HG03442 (cell line): ENCODE data around the gene PSAPL1.

ENCODE experiments used
- ATAC-seq: cut with Tn5 transposase; IDR thresholded peaks from one replicate; pipeline ENCODE4 v1.9.1; 2021; ENCODE audit warnings: mild to moderate bottlenecking, moderate library complexity; ENCODE audit not compliant: unreplicated experiment

The PSAPL1 gene

GRCh38 chr4:7421356-7422150 is 13.2 kb downstream of the PSAPL1 start:
- no peak for ATAC-seq

GRCh38 chr4:7420661-7421040 is 14.1 kb downstream of the PSAPL1 start:
- ATAC-seq, result no peak

GRCh38 chr4:7419961-7420660 is 14.6 kb downstream of the PSAPL1 start:
- ATAC-seq, result no peak

- ATAC-seq, result no peak
These were observed 16.4 kb downstream of the PSAPL1 start for GRCh38 chr4:7418131-7418943.

GRCh38 chr4:7417639-7418038 is 17.1 kb downstream of the PSAPL1 start:
- no peak for ATAC-seq

GRCh38 chr4:7416745-7417432 is 17.8 kb downstream of the PSAPL1 start:
- no peak for ATAC-seq

GRCh38 chr4:7415927-7416686 is 18.6 kb downstream of the PSAPL1 start:
- ATAC-seq, result no peak

GRCh38 chr4:7414736-7415510 is 19.8 kb downstream of the PSAPL1 start:
- ATAC-seq, result no peak

GRCh38 chr4:7414046-7414445 is 20.7 kb downstream of the PSAPL1 start:
- no peak for ATAC-seq

- ATAC-seq, result no peak
These were observed 22.2 kb downstream of the PSAPL1 start for GRCh38 chr4:7412554-7412912.

- no peak for ATAC-seq
These were observed 22.7 kb downstream of the PSAPL1 start for GRCh38 chr4:7411896-7412553.

- no peak for ATAC-seq
These were observed 23.2 kb downstream of the PSAPL1 start for GRCh38 chr4:7411491-7411890.

GRCh38 chr4:7410446-7410845 is 24.3 kb downstream of the PSAPL1 start:
- ATAC-seq, result no peak

- no peak for ATAC-seq
These were observed 26.6 kb downstream of the PSAPL1 start for GRCh38 chr4:7408166-7408565.

GRCh38 chr4:7403001-7403400 is 31.7 kb downstream of the PSAPL1 start:
- ATAC-seq, result no peak

GRCh38 chr4:7402526-7402925 is 32.2 kb downstream of the PSAPL1 start:
- no peak for ATAC-seq

GRCh38 chr4:7400671-7401298 is 33.9 kb downstream of the PSAPL1 start:
- ATAC-seq, result no peak

- ATAC-seq, result no peak
These were observed 35.1 kb downstream of the PSAPL1 start for GRCh38 chr4:7399440-7400234.
